ENCODE measurements around the gene RECK. TPM values are rescaled to one million over a fixed set of nuclear protein-coding genes. Genes with fewer than 3 reads are reported as not detected.
A peak's percentile ranks its signal among the peaks of the same experiment; 100 is the strongest.

Gene RECK
- total RNA-seq, 3 donors from 2014 or later = 2.1 to 13.0 (median 3.7) TPM

GRCh38 chr9:36040271-36040925, 3.7 kb downstream of the RECK start:
- intact Hi-C loops (cut with DNase I, micrococcal nuclease) = no loop called here
- ATAC-seq (no peak), DNase-seq (no peak)
- Histone ChIP-seq H3K9me3 (no peaks in the 10 kb centered on the region), H3K4me1 (ENCODE audit: low read depth) (no peaks in the 10 kb centered on the region), H3K36me3 (ENCODE audit: low read depth) (no peaks in the 10 kb centered on the region), H3K4me3 (no peak overlapping the region)
- TF ChIP-seq, protein P1, sequence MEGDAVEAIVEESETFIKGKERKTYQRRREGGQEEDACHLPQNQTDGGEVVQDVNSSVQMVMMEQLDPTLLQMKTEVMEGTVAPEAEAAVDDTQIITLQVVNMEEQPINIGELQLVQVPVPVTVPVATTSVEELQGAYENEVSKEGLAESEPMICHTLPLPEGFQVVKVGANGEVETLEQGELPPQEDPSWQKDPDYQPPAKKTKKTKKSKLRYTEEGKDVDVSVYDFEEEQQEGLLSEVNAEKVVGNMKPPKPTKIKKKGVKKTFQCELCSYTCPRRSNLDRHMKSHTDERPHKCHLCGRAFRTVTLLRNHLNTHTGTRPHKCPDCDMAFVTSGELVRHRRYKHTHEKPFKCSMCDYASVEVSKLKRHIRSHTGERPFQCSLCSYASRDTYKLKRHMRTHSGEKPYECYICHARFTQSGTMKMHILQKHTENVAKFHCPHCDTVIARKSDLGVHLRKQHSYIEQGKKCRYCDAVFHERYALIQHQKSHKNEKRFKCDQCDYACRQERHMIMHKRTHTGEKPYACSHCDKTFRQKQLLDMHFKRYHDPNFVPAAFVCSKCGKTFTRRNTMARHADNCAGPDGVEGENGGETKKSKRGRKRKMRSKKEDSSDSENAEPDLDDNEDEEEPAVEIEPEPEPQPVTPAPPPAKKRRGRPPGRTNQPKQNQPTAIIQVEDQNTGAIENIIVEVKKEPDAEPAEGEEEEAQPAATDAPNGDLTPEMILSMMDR (IDR thresholded peaks at IDR 0.05) = no peak

- intact Hi-C loops (cut with DNase I, micrococcal nuclease) = no loop called here
- ATAC-seq = no peak
- no peak for DNase-seq
- no peaks in the 10 kb centered on the region for H3K36me3 ChIP-seq (ENCODE audit: low read depth)
- no peaks in the 10 kb centered on the region for H3K4me1 ChIP-seq (ENCODE audit: low read depth)
- H3K9me3 ChIP-seq = no peaks in the 10 kb centered on the region
- no peak overlapping the region for H3K4me3 ChIP-seq
- TF ChIP-seq, protein P1 (IDR thresholded peaks at IDR 0.05) = no peak
Observed at GRCh38 chr9:36041506-36041905, 4.8 kb downstream of the RECK start.

- DNase-seq = no peak
- intact Hi-C loops (cut with DNase I, micrococcal nuclease) = no loop called here
- no peak for ATAC-seq
- TF ChIP-seq, protein P1 (IDR thresholded peaks at IDR 0.05) = no peak
- no peak overlapping the region for H3K4me3 ChIP-seq
- no peaks in the 10 kb centered on the region for H3K9me3 ChIP-seq
- H3K4me1 ChIP-seq (ENCODE audit: low read depth) = peaks cover 9% of the 10 kb centered on the region
- H3K36me3 ChIP-seq (ENCODE audit: low read depth) = no peaks in the 10 kb centered on the region
Observed at GRCh38 chr9:36045610-36046009, 8.9 kb downstream of the RECK start.

DNA sequence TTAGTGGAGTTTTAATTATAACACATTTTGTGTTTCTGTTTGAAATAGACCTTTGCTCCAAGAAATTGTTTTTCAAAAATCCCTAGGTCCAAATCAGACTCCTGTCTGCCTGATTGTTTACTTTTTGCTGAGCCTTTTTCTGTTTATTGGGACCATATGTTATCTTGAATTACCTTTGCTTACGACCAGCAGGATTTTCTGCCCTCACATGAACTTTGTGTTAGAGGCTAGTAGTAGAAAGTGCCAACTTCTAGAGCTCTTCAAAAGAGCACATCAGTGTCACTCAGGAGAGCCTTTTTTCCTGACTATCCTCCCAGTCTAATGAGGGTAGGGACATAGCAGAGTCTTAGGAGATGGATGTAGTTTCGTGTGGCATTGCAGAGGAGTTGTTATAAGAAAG, 10.2 kb downstream of the RECK start:
- no peak for DNase-seq
- Histone ChIP-seq H3K9me3 (no peaks in the 10 kb centered on the region), H3K36me3 (ENCODE audit: low read depth) (no peaks in the 10 kb centered on the region), H3K4me3 (no peak overlapping the region), H3K4me1 (ENCODE audit: low read depth) (peaks cover 9% of the 10 kb centered on the region)
- peak; percentile 37 for ATAC-seq
- TF ChIP-seq, protein P1 (IDR thresholded peaks at IDR 0.05) = no peak
- intact Hi-C loops (cut with DNase I, micrococcal nuclease) = no loop called here

- no peaks in the 10 kb centered on the region for H3K9me3 ChIP-seq
- no peaks in the 10 kb centered on the region for H3K36me3 ChIP-seq (ENCODE audit: low read depth)
- TF ChIP-seq, protein P1 (IDR thresholded peaks at IDR 0.05) = no peak
- ATAC-seq = no peak
- intact Hi-C loops (cut with DNase I, micrococcal nuclease) = no loop called here
- no peak overlapping the region for H3K4me3 ChIP-seq
- peaks cover 9% of the 10 kb centered on the region for H3K4me1 ChIP-seq (ENCODE audit: low read depth)
- no peak for DNase-seq
Observed at GRCh38 chr9:36049408-36049807, 12.7 kb downstream of the RECK start.

DNA sequence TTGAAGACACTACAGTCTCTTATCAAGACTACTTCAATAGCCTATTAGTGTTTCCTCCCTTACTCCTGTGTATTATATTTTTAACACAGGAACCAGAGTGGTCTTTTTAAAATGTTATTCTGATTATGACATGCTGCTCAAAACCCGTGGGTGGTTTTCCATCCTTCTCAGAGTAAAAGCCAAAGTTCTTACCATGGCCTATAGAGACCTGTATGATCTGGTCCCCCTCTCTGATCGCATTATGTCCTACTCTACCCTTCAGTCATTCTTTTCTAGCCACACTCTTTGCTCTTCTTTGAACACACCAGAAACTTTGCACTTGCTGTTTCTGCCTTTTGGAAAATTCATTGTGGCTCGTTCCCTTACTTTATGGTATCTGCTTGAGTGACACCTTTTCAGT, 13.8 kb downstream of the RECK start:
- H3K4me3 ChIP-seq = no peak overlapping the region
- intact Hi-C loops (cut with DNase I, micrococcal nuclease) = no loop called here
- H3K4me1 ChIP-seq (ENCODE audit: low read depth) = peaks cover 9% of the 10 kb centered on the region
- no peak for DNase-seq
- no peaks in the 10 kb centered on the region for H3K36me3 ChIP-seq (ENCODE audit: low read depth)
- ATAC-seq = no peak
- H3K9me3 ChIP-seq = no peaks in the 10 kb centered on the region
- TF ChIP-seq, protein P1 (IDR thresholded peaks at IDR 0.05) = no peak
